ENCODE results near the gene NAA16.

GRCh38 chr13:41268764-41269163 lies 42.3 kb upstream of the NAA16 start:
- no peak for TF ChIP-seq SMC3 (IDR thresholded peaks at IDR 0.05; ENCODE audit: low read depth, low read length)
- TF ChIP-seq CTCF (IDR thresholded peaks at IDR 0.05) = no peak
- no peak for TF ChIP-seq NRF1 (IDR thresholded peaks at IDR 0.05; ENCODE audit: low read depth, low read length)
- TF ChIP-seq RCOR1 (IDR thresholded peaks at IDR 0.05; ENCODE audit: low read length) = no peak
- TF ChIP-seq, protein P1, sequence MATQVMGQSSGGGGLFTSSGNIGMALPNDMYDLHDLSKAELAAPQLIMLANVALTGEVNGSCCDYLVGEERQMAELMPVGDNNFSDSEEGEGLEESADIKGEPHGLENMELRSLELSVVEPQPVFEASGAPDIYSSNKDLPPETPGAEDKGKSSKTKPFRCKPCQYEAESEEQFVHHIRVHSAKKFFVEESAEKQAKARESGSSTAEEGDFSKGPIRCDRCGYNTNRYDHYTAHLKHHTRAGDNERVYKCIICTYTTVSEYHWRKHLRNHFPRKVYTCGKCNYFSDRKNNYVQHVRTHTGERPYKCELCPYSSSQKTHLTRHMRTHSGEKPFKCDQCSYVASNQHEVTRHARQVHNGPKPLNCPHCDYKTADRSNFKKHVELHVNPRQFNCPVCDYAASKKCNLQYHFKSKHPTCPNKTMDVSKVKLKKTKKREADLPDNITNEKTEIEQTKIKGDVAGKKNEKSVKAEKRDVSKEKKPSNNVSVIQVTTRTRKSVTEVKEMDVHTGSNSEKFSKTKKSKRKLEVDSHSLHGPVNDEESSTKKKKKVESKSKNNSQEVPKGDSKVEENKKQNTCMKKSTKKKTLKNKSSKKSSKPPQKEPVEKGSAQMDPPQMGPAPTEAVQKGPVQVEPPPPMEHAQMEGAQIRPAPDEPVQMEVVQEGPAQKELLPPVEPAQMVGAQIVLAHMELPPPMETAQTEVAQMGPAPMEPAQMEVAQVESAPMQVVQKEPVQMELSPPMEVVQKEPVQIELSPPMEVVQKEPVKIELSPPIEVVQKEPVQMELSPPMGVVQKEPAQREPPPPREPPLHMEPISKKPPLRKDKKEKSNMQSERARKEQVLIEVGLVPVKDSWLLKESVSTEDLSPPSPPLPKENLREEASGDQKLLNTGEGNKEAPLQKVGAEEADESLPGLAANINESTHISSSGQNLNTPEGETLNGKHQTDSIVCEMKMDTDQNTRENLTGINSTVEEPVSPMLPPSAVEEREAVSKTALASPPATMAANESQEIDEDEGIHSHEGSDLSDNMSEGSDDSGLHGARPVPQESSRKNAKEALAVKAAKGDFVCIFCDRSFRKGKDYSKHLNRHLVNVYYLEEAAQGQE (IDR thresholded peaks at IDR 0.05; ENCODE audit: low read depth, low read length) = no peak
- no peak for TF ChIP-seq YY1 (IDR thresholded peaks at IDR 0.05; ENCODE audit: low read depth)
- TF ChIP-seq POLR2AphosphoS5 (IDR thresholded peaks at IDR 0.05; ENCODE audit: low read depth, low read length) = no peak
- TF ChIP-seq FOXJ3 (CRISPR knock-in tag; IDR thresholded peaks at IDR 0.05) = no peak
- no peak for TF ChIP-seq FOXM1 (IDR thresholded peaks at IDR 0.05; ENCODE audit: low read depth)
- TF ChIP-seq GATA2 (CRISPR knock-in tag; IDR thresholded peaks at IDR 0.05) = no peak
- TF ChIP-seq, protein P2, sequence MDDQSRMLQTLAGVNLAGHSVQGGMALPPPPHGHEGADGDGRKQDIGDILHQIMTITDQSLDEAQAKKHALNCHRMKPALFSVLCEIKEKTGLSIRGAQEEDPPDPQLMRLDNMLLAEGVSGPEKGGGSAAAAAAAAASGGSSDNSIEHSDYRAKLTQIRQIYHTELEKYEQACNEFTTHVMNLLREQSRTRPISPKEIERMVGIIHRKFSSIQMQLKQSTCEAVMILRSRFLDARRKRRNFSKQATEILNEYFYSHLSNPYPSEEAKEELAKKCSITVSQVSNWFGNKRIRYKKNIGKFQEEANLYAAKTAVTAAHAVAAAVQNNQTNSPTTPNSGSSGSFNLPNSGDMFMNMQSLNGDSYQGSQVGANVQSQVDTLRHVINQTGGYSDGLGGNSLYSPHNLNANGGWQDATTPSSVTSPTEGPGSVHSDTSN (IDR thresholded peaks at IDR 0.05) = no peak
- no peak for TF ChIP-seq USF2 (IDR thresholded peaks at IDR 0.05; ENCODE audit: borderline replicate concordance, low read depth, low read length)
- TF ChIP-seq GABPA (IDR thresholded peaks at IDR 0.05; ENCODE audit: low read depth) = no peak
